Parathyroid adenoma (tissue), 2 donors: Measurements from ENCODE around the gene C20orf204.

Source experiments
- H2AFZ ChIP-seq: fragments of 300-600 bp; sonication (generic); one replicate; pipeline ENCODE4 v1.7.0; 2017; ENCODE audit warnings: antibody characterized with exemption, mild to moderate bottlenecking
- H3K27ac ChIP-seq: fragments of 300-600 bp; sonication (generic); one replicate; pipeline ENCODE4 v1.7.0; 2017
- H3K27me3 ChIP-seq: fragments of 300-600 bp; sonication (generic); one replicate; pipeline ENCODE4 v1.7.0; 2017; ENCODE audit warnings: low read length; ENCODE audit not compliant: control insufficient read depth, insufficient read depth
- H3K36me3 ChIP-seq: fragments of 300-600 bp; sonication (generic); one replicate; pipeline ENCODE4 v1.7.0; 2017; ENCODE audit warnings: low read length; ENCODE audit not compliant: control insufficient read depth, insufficient read depth
- H3K4me1 ChIP-seq: fragments of 300-600 bp; sonication (generic); one replicate; pipeline ENCODE4 v1.7.0; 2017; ENCODE audit warnings: control low read depth
- H3K4me2 ChIP-seq: fragments of 300-600 bp; sonication (generic); one replicate; pipeline ENCODE4 v1.7.0; 2017; ENCODE audit warnings: low read length
- H3K4me3 ChIP-seq: fragments of 300-600 bp; sonication (generic); one replicate; pipeline ENCODE4 v1.7.0; 2017; ENCODE audit warnings: low read depth, low read length
- H3K79me2 ChIP-seq: fragments of 300-600 bp; sonication (generic); one replicate; pipeline ENCODE4 v1.7.0; 2017; ENCODE audit warnings: control low read depth
- H3K9ac ChIP-seq: fragments of 300-600 bp; sonication (generic); one replicate; pipeline ENCODE4 v1.7.0; 2017; ENCODE audit warnings: mild to moderate bottlenecking
- H3K9me3 ChIP-seq: fragments of 300-600 bp; sonication (generic); one replicate; pipeline ENCODE4 v1.7.0; 2017; ENCODE audit warnings: low read length; ENCODE audit not compliant: control insufficient read depth
- CTCF ChIP-seq: fragments of 300-600 bp; sonication (generic); IDR thresholded peaks from one replicate; pipeline ENCODE4 v1.7.0; 2017; ENCODE audit warnings: antibody characterized with exemption, mild to moderate bottlenecking
- donor health status: primary hyperparathyroidism.

C20orf204 gene

GRCh38 chr20:64015635-64016034 lies 20.3 kb upstream of the C20orf204 start:
- Histone ChIP-seq H2AFZ (no peak overlapping the region), H3K79me2 (peaks cover 18% of the 10 kb centered on the region), H3K4me3 (no peak overlapping the region), H3K36me3 (no peaks in the 10 kb centered on the region), H3K4me1 (no peaks in the 10 kb centered on the region), H3K27me3 (no peaks in the 10 kb centered on the region), H3K27ac (no peak overlapping the region), H3K9me3 (no peaks in the 10 kb centered on the region), H3K4me2 (no peak overlapping the region), H3K9ac (no peak overlapping the region)
- no peak for TF ChIP-seq CTCF

- no peak for TF ChIP-seq CTCF
- Histone ChIP-seq H3K27ac (no peak overlapping the region), H3K36me3 (no peaks in the 10 kb centered on the region)
Measured at GRCh38 chr20:64021124-64021975, 14.6 kb upstream of the C20orf204 start.

DNA sequence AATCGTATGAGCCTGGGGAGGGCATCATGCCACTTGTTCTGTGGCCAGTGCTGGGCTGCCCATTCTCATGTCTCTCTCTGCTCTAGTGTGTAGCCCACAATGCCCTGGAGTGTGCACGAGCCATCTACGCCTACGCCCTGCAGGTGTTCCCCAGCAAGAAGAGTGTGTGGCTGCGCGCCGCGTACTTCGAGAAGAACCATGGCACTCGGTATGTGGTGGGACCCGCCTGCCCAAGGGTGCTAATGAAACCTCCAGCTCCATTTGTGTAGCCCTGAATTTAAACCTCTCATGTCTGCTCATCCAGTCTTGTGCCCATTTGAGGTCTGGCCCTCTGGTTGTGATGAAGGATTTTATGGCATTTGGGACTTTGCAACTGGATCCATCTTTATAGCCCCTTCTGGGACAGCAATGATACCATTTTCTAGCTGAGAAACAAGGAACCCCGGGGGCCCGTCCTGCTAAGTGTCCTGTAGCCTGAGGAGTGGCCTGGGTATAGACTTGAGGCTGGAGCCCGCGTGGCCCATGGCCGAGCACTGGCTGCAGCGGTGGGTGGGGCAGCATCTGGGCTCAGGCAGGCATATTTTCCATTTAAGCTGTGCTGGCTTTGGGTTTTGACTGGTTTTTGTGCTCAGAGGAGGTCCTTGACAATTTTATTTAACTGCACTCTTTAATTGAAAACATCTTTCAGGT lies 13.2 kb upstream of the C20orf204 start:
- Histone ChIP-seq H3K79me2 (peaks cover 25% of the 10 kb centered on the region), H3K27me3 (no peaks in the 10 kb centered on the region), H3K4me3 (no peak overlapping the region), H3K36me3 (no peaks in the 10 kb centered on the region), H3K4me1 (no peaks in the 10 kb centered on the region), H3K9me3 (no peaks in the 10 kb centered on the region), H2AFZ (no peak overlapping the region), H3K4me2 (no peak overlapping the region), H3K9ac (no peak overlapping the region), H3K27ac (no peak overlapping the region)
- TF ChIP-seq CTCF, result no peak

More at GRCh38 chr20:64021124-64021975, 14.6 kb upstream of the C20orf204 start:
- H3K4me1 ChIP-seq, result no peaks in the 10 kb centered on the region
- H3K79me2 ChIP-seq, result peaks cover 22% of the 10 kb centered on the region
- H2AFZ ChIP-seq, result no peak overlapping the region
- no peak overlapping the region for H3K9ac ChIP-seq
- no peaks in the 10 kb centered on the region for H3K27me3 ChIP-seq
- no peak overlapping the region for H3K4me2 ChIP-seq
- no peak overlapping the region for H3K4me3 ChIP-seq
- no peaks in the 10 kb centered on the region for H3K9me3 ChIP-seq

GRCh38 chr20:64023361-64024140 lies 12.4 kb upstream of the C20orf204 start:
- Histone ChIP-seq H3K79me2 (peaks cover 25% of the 10 kb centered on the region), H3K4me1 (no peaks in the 10 kb centered on the region), H2AFZ (no peak overlapping the region), H3K27me3 (no peaks in the 10 kb centered on the region), H3K36me3 (no peaks in the 10 kb centered on the region), H3K27ac (no peak overlapping the region), H3K9me3 (no peaks in the 10 kb centered on the region), H3K4me3 (no peak overlapping the region), H3K4me2 (no peak overlapping the region), H3K9ac (no peak overlapping the region)
- no peak for TF ChIP-seq CTCF
